ENCODE results near the gene CA10.

Gene CA10

DNA sequence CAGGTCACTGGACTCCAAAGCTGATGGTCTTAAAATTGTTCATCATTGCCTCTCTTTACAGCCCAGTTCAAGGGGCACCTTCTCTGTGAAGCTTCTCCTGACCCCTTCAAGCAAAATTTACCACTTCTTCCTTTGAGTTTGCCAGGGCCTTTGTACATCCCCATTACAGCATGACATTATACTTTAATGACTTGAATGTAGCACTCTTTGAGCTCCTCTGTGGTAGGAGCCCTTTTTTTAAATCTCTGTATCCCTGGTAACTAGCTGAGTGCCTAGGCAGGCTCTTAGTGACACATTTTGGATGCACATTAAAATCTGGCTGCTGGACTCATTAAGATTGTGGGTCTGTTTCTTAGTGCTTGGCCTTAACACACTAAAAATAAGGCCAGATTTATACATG, 412.1 kb downstream of the CA10 start:
- ChIA-PET POLR2A (no interaction called here), CTCF (no interaction called here)
- no peak for DNase-seq (ENCODE audit: low read depth, low spot score)
- TF ChIP-seq CTCF (IDR thresholded peaks at IDR 0.05; ENCODE audit: insufficient read depth, low read length, missing control alignments), result no peak
- H3K4me3 ChIP-seq (ENCODE audit: low read depth, low read length), result no peak overlapping the region

DNA sequence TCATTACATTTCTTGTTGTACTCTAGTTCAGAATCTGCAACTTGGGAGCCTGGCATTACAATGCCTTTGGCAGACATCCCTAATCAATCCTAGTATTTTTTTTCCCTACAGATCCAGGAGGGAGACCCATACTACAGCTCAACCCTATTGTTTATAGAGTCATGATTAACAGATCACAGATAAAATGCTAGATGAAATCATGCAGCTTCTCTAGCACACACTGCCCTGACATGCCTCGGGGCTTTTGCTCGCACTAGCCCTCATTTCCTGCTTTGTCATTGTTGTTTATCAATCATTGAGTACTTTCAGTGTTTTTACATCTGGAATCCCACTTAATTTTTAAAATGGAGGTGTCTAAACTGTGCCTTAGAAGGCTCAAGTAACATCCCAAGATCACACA, 412.5 kb downstream of the CA10 start:
- no peak for TF ChIP-seq CTCF (IDR thresholded peaks at IDR 0.05; ENCODE audit: insufficient read depth, low read length, missing control alignments)
- H3K4me3 ChIP-seq (ENCODE audit: low read depth, low read length), result no peak overlapping the region
- CTCF ChIA-PET, result no interaction called here
- DNase-seq (ENCODE audit: low read depth, low spot score), result no peak
- POLR2A ChIA-PET, result no interaction called here

DNA sequence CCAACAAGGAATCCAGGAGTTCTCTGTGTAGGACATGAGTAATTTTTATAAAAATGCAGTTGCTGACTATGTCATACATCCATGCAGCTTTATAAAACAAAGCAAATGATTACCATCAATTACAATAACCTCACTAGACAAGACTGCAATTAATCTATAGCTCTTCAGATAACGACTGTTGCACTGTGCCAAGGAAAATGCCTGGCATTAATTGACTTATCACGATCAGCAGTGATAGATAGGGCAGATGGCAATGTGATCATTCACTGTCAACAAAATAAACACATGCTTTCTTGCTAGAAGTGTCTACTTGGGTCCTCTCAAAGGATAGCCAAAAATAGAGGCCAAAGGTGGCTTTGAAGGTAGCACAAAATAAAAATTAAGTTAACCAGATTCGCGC, 415.0 kb downstream of the CA10 start:
- H3K4me3 ChIP-seq (ENCODE audit: low read depth, low read length), result no peak overlapping the region
- ChIA-PET POLR2A (no interaction called here), CTCF (no interaction called here)
- TF ChIP-seq CTCF (IDR thresholded peaks at IDR 0.05; ENCODE audit: insufficient read depth, low read length, missing control alignments), result no peak
- DNase-seq (ENCODE audit: low read depth, low spot score), result no peak

GRCh38 chr17:51742571-51742970, 415.9 kb downstream of the CA10 start:
- POLR2A ChIA-PET, result no interaction called here
- CTCF ChIA-PET, result no interaction called here
- no peak overlapping the region for H3K4me3 ChIP-seq (ENCODE audit: low read depth, low read length)
- no peak for DNase-seq (ENCODE audit: low read depth, low spot score)
- TF ChIP-seq CTCF (IDR thresholded peaks at IDR 0.05; ENCODE audit: insufficient read depth, low read length, missing control alignments), result no peak

DNA sequence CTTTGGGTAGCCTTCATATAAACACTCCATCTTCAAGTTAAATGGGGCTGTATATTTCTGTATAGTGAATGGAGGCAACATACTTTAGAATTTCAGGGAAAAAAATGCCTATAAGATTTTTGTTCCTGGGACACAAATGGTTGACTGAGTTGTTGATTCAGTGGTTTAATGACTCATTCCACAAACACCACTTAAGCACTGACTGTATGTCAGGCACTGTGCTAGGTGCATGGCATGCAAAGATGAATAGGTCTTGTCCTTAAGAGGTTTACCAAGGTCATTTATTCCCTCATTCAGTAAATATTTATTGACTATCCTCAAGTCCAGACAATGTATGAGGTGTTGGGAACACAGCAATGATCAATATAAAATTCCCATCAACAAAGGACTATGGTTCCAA, 417.1 kb downstream of the CA10 start:
- TF ChIP-seq CTCF (IDR thresholded peaks at IDR 0.05; ENCODE audit: insufficient read depth, low read length, missing control alignments), result no peak
- no peak for DNase-seq (ENCODE audit: low read depth, low spot score)
- POLR2A ChIA-PET, result no interaction called here
- CTCF ChIA-PET, result no interaction called here
- H3K4me3 ChIP-seq (ENCODE audit: low read depth, low read length), result no peak overlapping the region

DNA sequence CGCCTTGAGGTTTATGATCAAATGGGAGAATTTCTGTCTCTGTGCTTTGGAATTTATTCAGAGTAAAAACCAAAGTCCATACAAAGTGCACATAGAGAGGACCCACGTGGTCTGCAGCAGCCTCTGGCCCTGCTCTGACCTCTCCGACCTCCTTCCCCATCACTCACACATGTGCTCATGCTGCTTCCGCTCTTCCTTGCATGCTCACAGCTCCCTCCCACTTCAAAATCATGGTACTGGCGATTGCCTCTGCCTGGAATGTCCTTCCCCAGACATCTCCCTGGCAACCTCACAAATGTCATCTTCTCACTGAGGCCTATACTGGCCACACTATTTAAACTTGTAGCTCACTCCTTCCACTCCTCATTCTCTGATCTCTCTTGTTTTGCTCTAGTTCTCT, 418.0 kb downstream of the CA10 start:
- H3K4me3 ChIP-seq (ENCODE audit: low read depth, low read length), result no peak overlapping the region
- DNase-seq (ENCODE audit: low read depth, low spot score), result no peak
- POLR2A ChIA-PET, result no interaction called here
- CTCF ChIA-PET, result no interaction called here
- TF ChIP-seq CTCF (IDR thresholded peaks at IDR 0.05; ENCODE audit: insufficient read depth, low read length, missing control alignments), result no peak

Measured in AG04449 (cell line).